ENCODE results near the gene OPN3. TPM values are rescaled to one million over a fixed set of nuclear protein-coding genes. Genes with fewer than 3 reads are reported as not detected.

The OPN3 gene
- total RNA-seq, 1 donor from 2014 or later = 14.4 TPM

- Mint-ChIP-seq H3K4me1 (peaks cover 18% of the 10 kb centered on the region), H3K36me3 (no peaks in the 10 kb centered on the region), H3K9me3 (peaks cover 16% of the 10 kb centered on the region), H3K27me3 (ENCODE audit: low read depth) (no peaks in the 10 kb centered on the region), H3K27ac (no peak overlapping the region), H3K4me3 (no peak overlapping the region)
- no peak for TF ChIP-seq CTCF (IDR thresholded peaks at IDR 0.05; ENCODE audit: unreplicated experiment)
- no peak for DNase-seq (ENCODE audit: low spot score in 2 of 2, unreplicated experiment in 2 of 2)
Measured at GRCh38 chr1:241642593-241642944, 2.4 kb upstream of the OPN3 start.

- no peak for TF ChIP-seq CTCF (IDR thresholded peaks at IDR 0.05; ENCODE audit: unreplicated experiment)
- Mint-ChIP-seq H3K4me3 (no peak overlapping the region), H3K27ac (no peak overlapping the region), H3K36me3 (no peaks in the 10 kb centered on the region), H3K4me1 (peaks cover 23% of the 10 kb centered on the region), H3K27me3 (ENCODE audit: low read depth) (no peaks in the 10 kb centered on the region), H3K9me3 (peaks cover 16% of the 10 kb centered on the region)
- DNase-seq (ENCODE audit: low spot score in 2 of 2, unreplicated experiment in 2 of 2) = no peak
Measured at GRCh38 chr1:241641773-241642592, 1.8 kb upstream of the OPN3 start.

- Mint-ChIP-seq H3K9me3 (peaks cover 16% of the 10 kb centered on the region), H3K4me1 (peaks cover 29% of the 10 kb centered on the region), H3K36me3 (no peaks in the 10 kb centered on the region), H3K4me3 (peak overlapping the region; percentile 65), H3K27me3 (ENCODE audit: low read depth) (no peaks in the 10 kb centered on the region), H3K27ac (peak overlapping the region; percentile 89)
- TF ChIP-seq CTCF (IDR thresholded peaks at IDR 0.05; ENCODE audit: unreplicated experiment) = no peak
- no peak for DNase-seq (ENCODE audit: low spot score in 2 of 2, unreplicated experiment in 2 of 2)
Measured at GRCh38 chr1:241640867-241641622, 876 bp upstream of the OPN3 start.

GRCh38 chr1:241639623-241640148 is 483 bp downstream of the OPN3 start:
- DNase-seq (ENCODE audit: low spot score in 2 of 2, unreplicated experiment in 2 of 2) = peak in 1 of 2 experiments; percentile 29
- TF ChIP-seq CTCF (IDR thresholded peaks at IDR 0.05; ENCODE audit: unreplicated experiment) = no peak
- Mint-ChIP-seq H3K9me3 (peaks cover 24% of the 10 kb centered on the region), H3K27me3 (ENCODE audit: low read depth) (no peaks in the 10 kb centered on the region), H3K4me3 (peak overlapping the region; percentile 83), H3K36me3 (peaks cover 10% of the 10 kb centered on the region), H3K27ac (peak overlapping the region; percentile 48), H3K4me1 (peaks cover 29% of the 10 kb centered on the region)

- H3K27me3 Mint-ChIP-seq (ENCODE audit: low read depth) = no peaks in the 10 kb centered on the region
- peaks cover 29% of the 10 kb centered on the region for H3K4me1 Mint-ChIP-seq
- H3K27ac Mint-ChIP-seq = peak overlapping the region; percentile 48
- peaks cover 16% of the 10 kb centered on the region for H3K36me3 Mint-ChIP-seq
- peak overlapping the region; percentile 83 for H3K4me3 Mint-ChIP-seq
- H3K9me3 Mint-ChIP-seq = peaks cover 24% of the 10 kb centered on the region
- TF ChIP-seq CTCF (IDR thresholded peaks at IDR 0.05; ENCODE audit: unreplicated experiment) = no peak
- no peak for DNase-seq (ENCODE audit: low spot score in 2 of 2, unreplicated experiment in 2 of 2)
Measured at GRCh38 chr1:241638909-241639622, 1.1 kb downstream of the OPN3 start.
